Esophagus squamous epithelium (tissue), 4 donors: ENCODE measurements around the gene KNDC1.

ENCODE experiments used
- CTCF ChIP-seq, 6 experiments: fragments of 450-650 bp in 4 of 6; fragments of 200-600 bp in 2 of 6; sonication (generic) in 2 of 6; IDR thresholded peaks; one replicate each; pipeline ENCODE4 v1.5.1; 2016 to 2019; ENCODE audit warnings: antibody characterized with exemption in 6 of 6, mild to moderate bottlenecking in 4 of 6, moderate library complexity in 4 of 6
- POLR2A ChIP-seq, 4 donors: fragments of 450-650 bp; IDR thresholded peaks; one replicate each; pipeline ENCODE4 v1.6.1; 2017; ENCODE audit warnings: antibody characterized with exemption in 4 of 4, mild to moderate bottlenecking in 4 of 4, moderate library complexity in 3 of 4

GRCh38 chr10:133224756-133225372 lies 64.8 kb downstream of the KNDC1 start:
- TF ChIP-seq CTCF (IDR thresholded peaks at IDR 0.05) = no peak
- TF ChIP-seq POLR2A (IDR thresholded peaks at IDR 0.05) = no peak
